Measurements from ENCODE around the gene SLC25A30.
A peak's percentile ranks its signal among the peaks of the same experiment; 100 is the strongest.
"Not testable (repeated sequence)": the region's sequence is repeated elsewhere in the genome, so short reads cannot be mapped to it uniquely, and the experiment has no call there.

SLC25A30 gene

DNA sequence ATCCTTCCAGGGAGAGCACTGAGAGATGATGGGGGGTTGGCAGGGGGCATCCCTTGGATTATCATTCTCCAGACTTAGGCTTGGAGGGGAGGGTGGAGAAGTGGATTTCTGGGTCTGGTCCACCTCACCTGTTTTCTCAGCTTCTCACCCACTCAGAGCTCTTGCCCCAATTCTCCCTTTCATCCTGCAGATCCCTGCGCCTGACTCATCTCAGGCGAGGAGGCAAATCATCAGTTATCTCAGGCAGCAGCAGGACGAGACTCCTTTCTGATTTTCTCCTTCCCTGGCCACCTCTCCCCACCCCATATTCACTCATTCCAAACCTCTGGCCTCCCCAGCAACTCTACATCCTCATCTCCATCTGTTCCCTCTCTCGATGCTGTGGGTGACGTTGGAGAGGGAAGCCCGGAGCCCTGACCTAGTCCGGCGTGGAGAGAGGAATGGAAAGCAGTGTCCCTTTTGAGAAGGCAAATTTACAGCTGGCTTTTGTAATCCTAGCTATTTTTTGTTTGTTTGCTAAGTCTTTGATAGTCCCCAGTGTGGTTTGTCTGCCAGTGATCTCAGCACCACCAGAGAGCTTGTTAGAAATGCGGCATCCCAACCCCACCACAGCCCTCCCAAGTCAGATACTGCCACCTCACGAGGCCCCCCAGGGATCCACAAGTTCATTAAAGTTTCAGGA lies 53.2 kb downstream of the SLC25A30 start:
- no peak for DNase-seq

DNA sequence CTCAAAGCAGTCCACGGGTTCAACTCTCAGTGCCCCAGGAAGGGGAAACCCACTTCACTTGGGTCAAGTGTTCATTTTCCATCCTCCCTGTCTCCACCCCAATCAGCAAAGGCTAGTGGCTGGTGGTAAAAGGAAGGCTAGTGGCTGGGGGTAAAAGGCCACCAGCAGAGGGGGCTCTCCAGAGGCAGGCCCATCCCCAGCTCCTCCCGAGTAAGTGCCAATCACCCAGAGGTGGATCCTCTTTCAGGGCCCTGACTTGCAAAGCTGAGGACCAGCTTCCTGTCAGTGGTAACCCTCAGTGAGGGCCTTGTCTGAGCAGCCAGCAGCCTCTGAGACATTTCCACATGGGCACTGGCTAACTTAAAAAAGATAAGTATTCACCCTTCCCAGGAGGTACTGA lies 55.2 kb downstream of the SLC25A30 start:
- DNase-seq: no peak

DNA sequence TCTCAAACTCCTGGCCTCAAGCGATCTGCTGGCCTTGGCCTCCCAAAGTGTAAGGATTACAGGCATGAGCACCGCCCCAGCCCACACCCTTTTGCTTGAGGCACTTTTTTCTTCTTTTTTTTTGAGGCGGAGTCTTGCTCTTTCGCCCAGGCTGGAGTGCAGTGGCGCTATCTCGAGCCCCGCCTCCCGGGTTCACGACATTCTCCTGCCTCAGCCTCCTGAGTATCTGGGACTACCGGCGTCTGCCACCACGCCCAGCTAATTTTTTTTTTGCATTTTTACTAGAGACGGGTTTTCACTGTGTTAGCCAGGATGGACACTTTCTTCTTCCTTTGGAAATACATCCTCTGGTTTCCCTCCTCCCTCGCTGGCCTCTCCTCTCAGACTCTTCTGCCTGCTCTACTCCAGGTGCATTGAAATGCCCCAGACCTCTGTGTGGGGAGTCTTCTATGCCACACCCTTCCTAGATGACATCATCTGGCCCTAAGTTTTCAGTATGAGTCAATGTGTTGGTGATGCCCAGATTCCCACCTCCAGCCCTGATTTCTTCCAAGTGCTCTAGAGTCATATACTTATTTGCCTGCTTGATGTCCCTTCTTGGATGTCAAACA lies 56.5 kb downstream of the SLC25A30 start:
- no peak for DNase-seq

DNA sequence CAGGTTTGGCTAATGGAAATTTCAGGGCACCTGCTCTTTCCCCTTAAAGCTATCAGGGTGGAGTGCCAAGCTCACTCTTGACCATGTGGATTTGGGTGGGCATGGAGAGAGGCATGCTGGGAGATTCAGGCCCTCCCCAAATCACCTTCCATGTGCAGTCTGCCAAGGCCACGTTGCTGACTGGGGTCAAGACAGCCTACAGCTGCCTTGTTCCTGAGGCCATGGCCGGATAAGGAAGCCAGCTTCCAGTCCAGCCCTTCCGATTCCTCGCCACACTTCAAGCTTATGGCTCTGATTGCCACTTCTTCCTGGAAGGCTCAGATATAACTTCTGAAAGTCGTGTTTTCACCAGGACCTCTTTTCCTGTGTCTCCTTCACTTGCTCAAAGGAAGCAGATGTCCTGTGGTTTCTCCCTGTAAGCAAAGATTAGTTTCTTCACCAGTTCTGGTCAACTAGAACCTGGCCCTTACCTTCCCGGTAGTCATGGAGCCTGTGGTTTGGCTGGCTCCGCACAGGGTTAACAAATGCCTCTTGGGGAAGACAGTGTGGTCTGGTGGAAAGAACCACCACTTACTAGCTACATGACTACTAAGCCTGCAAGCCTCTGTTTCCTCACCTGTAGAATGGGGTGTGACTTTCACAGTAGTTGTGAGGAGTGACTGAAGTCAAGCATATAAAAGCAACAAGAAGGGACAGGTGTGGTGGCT lies 61.1 kb downstream of the SLC25A30 start:
- DNase-seq: no peak

DNA sequence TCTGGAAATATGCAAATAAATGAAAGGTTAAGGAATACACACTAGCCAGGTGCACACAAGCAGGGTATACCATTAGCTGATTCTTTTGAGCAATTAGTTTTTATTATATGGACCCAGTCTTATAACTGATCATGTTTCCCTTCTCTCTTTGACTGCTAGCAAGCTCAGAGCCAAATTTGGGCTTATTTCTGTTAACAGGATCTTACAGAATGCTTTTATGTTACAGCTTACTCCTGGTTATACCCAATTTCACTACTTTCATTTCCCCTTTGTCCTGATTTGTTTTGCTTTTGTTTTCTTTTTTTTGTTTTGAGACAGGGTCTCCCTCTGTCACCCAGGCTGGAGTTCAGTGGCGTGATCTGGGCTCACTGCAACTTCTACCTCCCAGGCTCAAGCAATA lies 64.3 kb downstream of the SLC25A30 start:
- no peak for DNase-seq

DNA sequence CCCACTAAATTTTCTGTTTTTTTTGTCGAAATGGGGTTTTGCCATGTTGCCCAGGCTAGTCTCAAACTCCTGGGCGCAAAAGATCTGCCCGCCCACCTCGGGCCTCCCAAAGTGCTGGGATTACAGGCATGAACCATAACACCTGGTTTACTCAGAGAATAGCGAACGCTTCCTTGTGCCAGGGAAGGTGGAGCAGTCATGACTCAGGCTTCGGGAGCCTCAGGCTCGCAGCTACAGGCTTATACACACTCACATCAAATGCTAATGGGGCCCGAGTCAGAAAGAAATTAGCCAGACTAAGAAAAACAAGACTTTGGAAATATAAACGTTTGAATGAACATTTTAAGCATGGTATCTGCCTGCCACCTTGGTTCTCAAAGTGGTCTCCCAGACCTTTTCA lies 66.1 kb downstream of the SLC25A30 start:
- no peak for DNase-seq

DNA sequence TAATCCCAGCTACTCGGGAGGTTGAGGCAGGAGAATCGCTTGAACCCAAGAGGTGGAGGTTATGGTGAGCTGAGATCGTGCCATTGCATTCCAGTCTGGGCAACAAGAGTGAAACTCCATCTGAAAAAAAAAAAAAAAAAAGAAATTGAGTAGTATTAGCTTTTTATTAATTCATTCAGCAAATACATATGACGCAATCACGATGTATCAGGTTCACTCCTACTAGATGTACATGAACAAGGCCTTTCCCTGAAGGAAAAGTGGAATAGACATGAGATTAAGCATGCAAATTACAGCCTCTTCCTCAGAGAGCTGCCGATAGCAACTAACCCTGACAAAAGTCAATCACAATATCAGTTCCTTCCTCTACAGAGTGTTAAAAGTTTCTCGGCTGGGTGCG lies 68.0 kb downstream of the SLC25A30 start:
- DNase-seq: peak in 1 of 2 experiments; percentile 40

DNA sequence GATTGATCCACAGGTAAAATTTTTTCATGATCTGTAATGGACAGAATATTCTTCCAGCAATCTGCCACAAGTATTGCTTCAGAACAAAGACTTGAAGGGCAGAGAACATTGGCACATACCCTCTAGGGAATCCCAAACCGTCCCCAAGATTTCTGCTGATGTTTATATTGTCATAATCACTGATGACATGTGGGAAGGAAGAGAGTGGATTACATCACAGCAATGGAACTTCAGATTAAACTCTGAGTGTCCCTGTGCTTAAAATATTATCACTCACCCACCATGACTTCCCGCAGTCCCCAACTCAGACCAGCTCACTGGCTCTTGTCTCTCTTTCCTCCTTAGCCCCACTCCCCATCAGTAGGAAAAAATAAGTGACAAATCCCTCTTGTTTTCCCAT lies 68.7 kb downstream of the SLC25A30 start:
- no peak for DNase-seq

DNA sequence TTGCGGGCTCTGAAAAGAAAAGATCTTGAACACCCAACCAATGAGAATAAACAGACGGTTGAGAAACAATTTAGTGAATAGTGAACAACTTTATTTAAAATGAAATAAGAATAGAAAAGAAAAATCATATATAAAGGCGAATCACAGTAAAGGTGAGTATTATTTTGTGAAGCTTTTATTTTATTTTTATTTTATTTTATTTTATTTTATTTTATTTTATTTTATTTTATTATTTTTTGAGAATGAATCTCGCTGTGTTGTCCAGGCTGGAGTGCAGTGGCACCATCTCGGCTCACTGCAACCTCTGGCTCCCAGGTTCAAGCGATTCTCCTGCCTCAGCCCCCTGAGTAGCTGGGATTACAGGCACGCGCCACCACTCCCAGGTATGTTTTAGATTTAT lies 74.1 kb downstream of the SLC25A30 start:
- not testable (repeated sequence) for DNase-seq
